Dedifferentiated amniotic fluid mesenchymal stem cell (primary cell): Measurements from ENCODE around the gene NUP210L.

Experiments
- DNase-seq: peaks from one replicate; pipeline ENCODE4 v3.0.0-alpha.2; 2016; ENCODE audit errors: extremely low spot score

Gene NUP210L

GRCh38 chr1:154154534-154155191 is at the start of gene NUP210L:
TSS of gene NUP210L (minus strand) at chr1:154155073.
- DNase-seq = no peak

GRCh38 chr1:154199563-154199879 is 44.6 kb upstream of the NUP210L start:
- DNase-seq = no peak

GRCh38 chr1:154198756-154199562 is 44.1 kb upstream of the NUP210L start:
- DNase-seq = peak; percentile 36

GRCh38 chr1:154193821-154194220 is 38.9 kb upstream of the NUP210L start:
- DNase-seq = no peak

GRCh38 chr1:154192476-154192875 is 37.6 kb upstream of the NUP210L start:
- DNase-seq = no peak

- DNase-seq = no peak
These were observed 37.2 kb upstream of the NUP210L start, which contains the start of gene TPM3 for GRCh38 chr1:154191990-154192461. TSS of gene TPM3 (minus strand) at chr1:154192100. CDS start at chr1:154192018, 82 bp downstream.

- DNase-seq = no peak
These were observed 35.7 kb upstream of the NUP210L start for GRCh38 chr1:154190550-154190949.

GRCh38 chr1:154186852-154187501 is 32.1 kb upstream of the NUP210L start:
- no peak for DNase-seq

- DNase-seq = no peak
These were observed 31.3 kb upstream of the NUP210L start for GRCh38 chr1:154186177-154186576.

- DNase-seq = peak; percentile 93
These were observed 28.4 kb upstream of the NUP210L start for GRCh38 chr1:154183046-154183915.

- peak; percentile 49 for DNase-seq
These were observed 27.6 kb upstream of the NUP210L start for GRCh38 chr1:154182344-154183045.

- DNase-seq = no peak
These were observed 27.1 kb upstream of the NUP210L start for GRCh38 chr1:154181944-154182343.

GRCh38 chr1:154179946-154180687 is 25.2 kb upstream of the NUP210L start:
- no peak for DNase-seq

- no peak for DNase-seq
These were observed 24.3 kb upstream of the NUP210L start for GRCh38 chr1:154178911-154179811.

GRCh38 chr1:154178013-154178412 is 23.1 kb upstream of the NUP210L start:
- DNase-seq = no peak

GRCh38 chr1:154176337-154176736 is 21.5 kb upstream of the NUP210L start:
- DNase-seq = peak; percentile 79

- DNase-seq = no peak
These were observed 19.8 kb upstream of the NUP210L start for GRCh38 chr1:154174654-154175053.

GRCh38 chr1:154171880-154172279 is 17.0 kb upstream of the NUP210L start:
- no peak for DNase-seq

- DNase-seq = no peak
These were observed 16.3 kb upstream of the NUP210L start for GRCh38 chr1:154171223-154171583.
